ENCODE results near the gene MAP3K21. TPM values are rescaled to one million over a fixed set of nuclear protein-coding genes. Genes with fewer than 3 reads are reported as not detected.

MAP3K21 gene
- total RNA-seq, 5 donors from 2014 or later (not counting 1 experiment from before 2014, with no cell fraction given), result 1.0 to 2.4 (median 1.7) TPM

DNA sequence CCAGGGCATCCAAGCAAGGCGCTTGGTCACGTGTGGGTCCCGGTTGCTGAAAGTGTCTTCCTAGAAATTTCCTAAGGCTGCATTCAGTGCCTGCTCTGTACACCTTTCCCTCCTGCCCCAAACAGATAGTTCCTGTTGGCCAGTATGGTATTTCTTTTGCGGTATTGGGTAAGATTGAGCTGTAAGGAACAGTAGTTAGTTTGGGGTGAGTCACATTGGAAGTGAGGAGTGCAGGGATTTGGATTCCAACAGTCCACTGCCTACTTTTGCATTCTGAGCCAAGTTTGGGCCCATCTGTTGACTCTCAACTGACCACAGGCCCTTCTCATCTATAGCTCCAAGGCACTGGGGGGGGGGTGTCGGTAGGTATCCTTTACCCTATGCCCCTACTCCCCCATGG is 83.4 kb downstream of the MAP3K21 start:
- no peak overlapping the region for H3K27ac ChIP-seq (ENCODE audit: low read length)
- peaks cover 0 to 3% of the 10 kb centered on the region in 2 experiments for H3K27me3 ChIP-seq (replicated peaks in 1 of 2; ENCODE audit: control insufficient read depth in 2 of 2, extremely low read depth in 1 of 2, insufficient read depth in 2 of 2, low read length in 1 of 2)
- peaks cover 10 to 11% of the 10 kb centered on the region in 2 donors for H3K27me3 Mint-ChIP-seq
- H3K4me1 Mint-ChIP-seq, result no peaks in the 10 kb centered on the region
- POLR2A ChIA-PET, result interaction anchor here in 1 of 2 donors (0.6 kb wide), 1 partner anchor 17 kb away, joined by 4 read pairs; no protein-coding TSS in a partner anchor
- CTCF ChIA-PET, result interaction anchor here in 1 of 2 donors (0.6 kb wide), 1 partner anchor 23 kb away, joined by 3 read pairs; no protein-coding TSS in a partner anchor
- ATAC-seq (replicated peaks in 1 of 4) (no peak), DNase-seq (no peak)
- H3K36me3 Mint-ChIP-seq, result no peaks in the 10 kb centered on the region
- WGBS (ENCODE audit: insufficient coverage), result 61% methylated on average over 3 of the region's 5 CpGs
- H3K4me3 ChIP-seq (ENCODE audit: control insufficient read depth in 1 of 2, extremely low read depth in 1 of 2, low read length in 1 of 2), result no peak overlapping the region
- H3K4me1 ChIP-seq (ENCODE audit: control insufficient read depth in 1 of 2, extremely low read depth in 1 of 2, insufficient read depth in 2 of 2, low read length in 2 of 2), result no peaks in the 10 kb centered on the region
- no peak overlapping the region for H3K4me3 Mint-ChIP-seq
- no peaks in the 10 kb centered on the region for H3K36me3 ChIP-seq (ENCODE audit: control insufficient read depth in 2 of 2, extremely low read depth in 1 of 2, insufficient read depth in 1 of 2, low read length in 1 of 2)
- H3K9me3 Mint-ChIP-seq, result peaks cover 5 to 6% (median 6%) of the 10 kb centered on the region in 3 donors
- H3K27ac Mint-ChIP-seq, result no peak overlapping the region
- H3K9me3 ChIP-seq, result no peaks in the 10 kb centered on the region

DNA sequence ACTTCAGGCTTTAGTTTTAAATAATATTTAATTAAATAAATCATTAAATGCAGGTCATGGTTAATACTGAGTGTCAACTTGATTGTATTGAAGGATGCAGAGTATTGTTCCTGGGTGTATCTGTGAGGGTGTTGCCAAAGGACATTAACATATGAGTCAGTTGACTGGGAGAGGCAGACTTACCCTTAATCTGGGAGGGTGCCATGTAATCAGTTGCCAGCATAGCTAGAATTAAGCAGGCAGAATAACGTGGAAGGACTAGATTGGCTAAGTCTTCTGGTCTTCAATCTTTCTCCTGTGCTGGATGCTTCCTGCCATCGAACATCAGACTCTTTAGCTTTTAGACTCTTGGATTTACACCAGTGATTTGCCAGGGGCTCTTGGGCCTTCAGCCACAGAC is 85.3 kb downstream of the MAP3K21 start:
- ChIA-PET POLR2A (no interaction called here), CTCF (interaction anchor here in 1 of 2 donors (0.8 kb wide), 1 partner anchor 25 kb away, joined by 3 read pairs; no protein-coding TSS in a partner anchor)
- Histone ChIP-seq H3K27me3 (replicated peaks in 1 of 2; ENCODE audit: control insufficient read depth in 2 of 2, extremely low read depth in 1 of 2, insufficient read depth in 2 of 2, low read length in 1 of 2) (peaks cover 0 to 3% of the 10 kb centered on the region in 2 experiments), H3K4me3 (ENCODE audit: control insufficient read depth in 1 of 2, extremely low read depth in 1 of 2, low read length in 1 of 2) (no peak overlapping the region), H3K4me1 (ENCODE audit: control insufficient read depth in 1 of 2, extremely low read depth in 1 of 2, insufficient read depth in 2 of 2, low read length in 2 of 2) (no peaks in the 10 kb centered on the region), H3K9me3 (no peaks in the 10 kb centered on the region), H3K36me3 (ENCODE audit: control insufficient read depth in 2 of 2, extremely low read depth in 1 of 2, insufficient read depth in 1 of 2, low read length in 1 of 2) (no peaks in the 10 kb centered on the region), H3K27ac (ENCODE audit: low read length) (no peak overlapping the region)
- peaks cover 3 to 4% (median 3%) of the 10 kb centered on the region in 3 donors for H3K9me3 Mint-ChIP-seq
- ATAC-seq (replicated peaks in 1 of 4) (no peak), DNase-seq (no peak)
- no peaks in the 10 kb centered on the region for H3K36me3 Mint-ChIP-seq
- no peak overlapping the region for H3K27ac Mint-ChIP-seq
- peaks cover 7 to 9% of the 10 kb centered on the region in 2 donors for H3K27me3 Mint-ChIP-seq
- WGBS (ENCODE audit: insufficient coverage), result 85% methylated on average over 2 of the region's 2 CpGs
- H3K4me3 Mint-ChIP-seq, result no peak overlapping the region
- H3K4me1 Mint-ChIP-seq, result no peaks in the 10 kb centered on the region

GRCh38 chr1:233421293-233421692 is 93.8 kb downstream of the MAP3K21 start:
- Mint-ChIP-seq H3K4me1 (no peaks in the 10 kb centered on the region), H3K27ac (no peak overlapping the region), H3K4me3 (no peak overlapping the region), H3K9me3 (no peaks in the 10 kb centered on the region), H3K36me3 (no peaks in the 10 kb centered on the region), H3K27me3 (peaks cover 8 to 24% of the 10 kb centered on the region in 2 donors)
- no peak for ATAC-seq (replicated peaks in 1 of 4)
- Histone ChIP-seq H3K27me3 (replicated peaks in 1 of 2; ENCODE audit: control insufficient read depth in 2 of 2, extremely low read depth in 1 of 2, insufficient read depth in 2 of 2, low read length in 1 of 2) (no peaks in the 10 kb centered on the region), H3K4me1 (ENCODE audit: control insufficient read depth in 1 of 2, extremely low read depth in 1 of 2, insufficient read depth in 2 of 2, low read length in 2 of 2) (no peaks in the 10 kb centered on the region), H3K4me3 (ENCODE audit: control insufficient read depth in 1 of 2, extremely low read depth in 1 of 2, low read length in 1 of 2) (no peak overlapping the region), H3K27ac (ENCODE audit: low read length) (no peak overlapping the region), H3K9me3 (no peaks in the 10 kb centered on the region), H3K36me3 (ENCODE audit: control insufficient read depth in 2 of 2, extremely low read depth in 1 of 2, insufficient read depth in 1 of 2, low read length in 1 of 2) (no peaks in the 10 kb centered on the region)
- ChIA-PET CTCF (no interaction called here), POLR2A (interaction anchor here in 1 of 2 donors (0.6 to 0.7 kb wide), 2 partner anchors 49 to 1128 kb away, joined by 3 read pairs; no protein-coding TSS in a partner anchor)
- no peak for DNase-seq

GRCh38 chr1:233424779-233425178 is 97.3 kb downstream of the MAP3K21 start:
- no peak for ATAC-seq (replicated peaks in 1 of 4)
- WGBS (ENCODE audit: insufficient coverage), result no CpG with 5 or more reads among the region's 2 CpGs
- H3K27ac Mint-ChIP-seq, result no peak overlapping the region
- ChIA-PET POLR2A (no interaction called here), CTCF (interaction anchor here in 1 of 2 donors (0.5 kb wide), 1 partner anchor 18 kb away, joined by 3 read pairs; no protein-coding TSS in a partner anchor)
- Histone ChIP-seq H3K4me3 (ENCODE audit: control insufficient read depth in 1 of 2, extremely low read depth in 1 of 2, low read length in 1 of 2) (no peak overlapping the region), H3K36me3 (ENCODE audit: control insufficient read depth in 2 of 2, extremely low read depth in 1 of 2, insufficient read depth in 1 of 2, low read length in 1 of 2) (no peaks in the 10 kb centered on the region), H3K9me3 (no peaks in the 10 kb centered on the region), H3K27ac (ENCODE audit: low read length) (no peak overlapping the region), H3K27me3 (replicated peaks in 1 of 2; ENCODE audit: control insufficient read depth in 2 of 2, extremely low read depth in 1 of 2, insufficient read depth in 2 of 2, low read length in 1 of 2) (peaks cover 0 to 3% of the 10 kb centered on the region in 2 experiments), H3K4me1 (ENCODE audit: control insufficient read depth in 1 of 2, extremely low read depth in 1 of 2, insufficient read depth in 2 of 2, low read length in 2 of 2) (no peaks in the 10 kb centered on the region)
- H3K27me3 Mint-ChIP-seq, result peaks cover 16 to 43% of the 10 kb centered on the region in 2 donors
- no peaks in the 10 kb centered on the region for H3K9me3 Mint-ChIP-seq
- no peaks in the 10 kb centered on the region for H3K4me1 Mint-ChIP-seq
- H3K36me3 Mint-ChIP-seq, result no peaks in the 10 kb centered on the region
- no peak for DNase-seq
- H3K4me3 Mint-ChIP-seq, result no peak overlapping the region

DNA sequence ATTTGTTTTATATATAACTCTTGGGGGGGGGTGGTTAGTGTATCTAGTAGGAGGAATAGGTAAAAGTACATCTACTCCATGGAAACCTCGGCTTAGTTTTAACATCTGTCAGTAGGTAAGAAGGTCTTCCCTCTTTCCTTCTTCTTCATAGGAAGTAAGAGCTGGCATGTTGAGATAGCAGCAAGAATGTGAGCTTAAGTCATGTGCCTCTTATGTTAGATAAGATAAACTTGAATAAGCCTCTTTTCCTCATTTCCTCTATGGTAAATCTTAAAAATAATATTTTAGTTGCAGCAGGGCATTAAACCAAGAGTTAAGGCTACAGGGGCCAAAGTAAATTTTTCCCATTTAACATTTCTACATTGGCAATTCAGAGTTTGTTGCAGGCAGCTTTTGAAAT is 100.4 kb downstream of the MAP3K21 start:
- no CpG with 5 or more reads among the region's 1 CpG for WGBS (ENCODE audit: insufficient coverage)

DNA sequence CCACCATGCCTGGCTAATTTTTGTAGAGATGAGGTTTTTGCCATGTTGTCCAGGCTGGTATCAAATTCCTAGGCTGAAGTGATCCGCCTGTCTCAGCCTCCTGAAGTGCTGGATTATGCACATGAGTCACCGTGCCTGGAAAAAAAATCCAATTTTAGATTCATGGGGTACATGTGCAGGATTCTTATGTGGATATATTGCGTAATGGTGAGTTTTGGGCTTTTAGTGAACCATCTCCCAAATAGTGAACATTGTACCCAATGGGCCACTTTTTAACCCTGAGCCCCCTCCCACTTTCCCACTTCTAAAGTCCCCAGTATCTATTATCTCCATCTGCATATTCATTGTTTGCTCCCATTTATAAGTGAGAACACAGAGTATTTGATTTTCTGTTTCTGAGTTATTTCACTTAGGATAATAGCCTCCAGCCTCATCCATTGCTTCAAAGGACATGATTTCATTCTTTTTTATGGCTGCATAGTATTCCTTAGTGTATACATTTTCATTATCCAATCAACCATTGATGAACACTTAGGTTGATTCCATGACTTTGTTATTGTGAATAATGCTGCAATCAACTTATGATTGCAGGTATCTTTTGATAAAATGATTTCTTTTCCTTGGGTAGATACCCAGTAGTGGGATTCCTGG is 104.4 kb downstream of the MAP3K21 start:
- Mint-ChIP-seq H3K9me3 (no peaks in the 10 kb centered on the region), H3K36me3 (no peaks in the 10 kb centered on the region), H3K27ac (no peak overlapping the region), H3K4me1 (no peaks in the 10 kb centered on the region), H3K4me3 (no peak overlapping the region), H3K27me3 (peaks cover 32 to 37% of the 10 kb centered on the region in 2 donors)
- ChIA-PET POLR2A (no interaction called here), CTCF (no interaction called here)
- no CpG with 5 or more reads among the region's 3 CpGs for WGBS (ENCODE audit: insufficient coverage)
- no peak overlapping the region for H3K27ac ChIP-seq (ENCODE audit: low read length)
- H3K4me1 ChIP-seq (ENCODE audit: control insufficient read depth in 1 of 2, extremely low read depth in 1 of 2, insufficient read depth in 2 of 2, low read length in 2 of 2), result no peaks in the 10 kb centered on the region
- H3K9me3 ChIP-seq, result no peaks in the 10 kb centered on the region
- ATAC-seq (replicated peaks in 1 of 4), result no peak
- no peak for DNase-seq
- peaks cover 0 to 8% of the 10 kb centered on the region in 2 experiments for H3K27me3 ChIP-seq (replicated peaks in 1 of 2; ENCODE audit: control insufficient read depth in 2 of 2, extremely low read depth in 1 of 2, insufficient read depth in 2 of 2, low read length in 1 of 2)
- H3K36me3 ChIP-seq (ENCODE audit: control insufficient read depth in 2 of 2, extremely low read depth in 1 of 2, insufficient read depth in 1 of 2, low read length in 1 of 2), result no peaks in the 10 kb centered on the region
- no peak overlapping the region for H3K4me3 ChIP-seq (ENCODE audit: control insufficient read depth in 1 of 2, extremely low read depth in 1 of 2, low read length in 1 of 2)

More for the DNA sequence above, 100.4 kb downstream of the MAP3K21 start:
- Mint-ChIP-seq H3K27ac (no peak overlapping the region), H3K4me3 (no peak overlapping the region), H3K4me1 (no peaks in the 10 kb centered on the region), H3K36me3 (no peaks in the 10 kb centered on the region), H3K27me3 (peaks cover 28 to 45% of the 10 kb centered on the region in 2 donors), H3K9me3 (no peaks in the 10 kb centered on the region)
- Histone ChIP-seq H3K36me3 (ENCODE audit: control insufficient read depth in 2 of 2, extremely low read depth in 1 of 2, insufficient read depth in 1 of 2, low read length in 1 of 2) (no peaks in the 10 kb centered on the region), H3K27me3 (replicated peaks in 1 of 2; ENCODE audit: control insufficient read depth in 2 of 2, extremely low read depth in 1 of 2, insufficient read depth in 2 of 2, low read length in 1 of 2) (peaks cover 0 to 3% of the 10 kb centered on the region in 2 experiments), H3K4me3 (ENCODE audit: control insufficient read depth in 1 of 2, extremely low read depth in 1 of 2, low read length in 1 of 2) (no peak overlapping the region), H3K4me1 (ENCODE audit: control insufficient read depth in 1 of 2, extremely low read depth in 1 of 2, insufficient read depth in 2 of 2, low read length in 2 of 2) (no peaks in the 10 kb centered on the region), H3K9me3 (no peaks in the 10 kb centered on the region), H3K27ac (ENCODE audit: low read length) (no peak overlapping the region)
- ChIA-PET CTCF (no interaction called here), POLR2A (no interaction called here)
- DNase-seq (no peak), ATAC-seq (replicated peaks in 1 of 4) (no peak)
